GM23338 (cell line): ENCODE results near the gene GCK. TPM values are rescaled to one million over a fixed set of nuclear protein-coding genes. Genes with fewer than 3 reads are reported as not detected.

Experiments
- ATAC-seq: fragments of 200-7000 bp; cut with Tn5 transposase; 3 replicates; pipeline ENCODE4 v1.9.1; 2020
- DNase-seq: peaks from one replicate; pipeline ENCODE4 v3.0.0-alpha.2; 2015; ENCODE audit warnings: low spot score
- H2AFZ ChIP-seq: fragments of 200-600 bp; sonication (generic); 2 replicates; pipeline ENCODE4 v1.8.0; 2016; ENCODE audit warnings: antibody characterized with exemption, mild to moderate bottlenecking, moderate library complexity
- H3F3A ChIP-seq: fragments of 200-600 bp; sonication (generic); replicated peaks from 2 replicates; pipeline ENCODE4 v1.8.0; 2017; ENCODE audit warnings: antibody characterized with exemption, mixed run types, low read depth
- H3K27ac ChIP-seq: fragments of 200-600 bp; sonication (generic); 2 replicates; pipeline ENCODE4 v1.6.1; 2016; ENCODE audit warnings: low read depth
- H3K27me3 ChIP-seq: fragments of 200-600 bp; sonication (generic); 2 replicates; pipeline ENCODE4 v1.8.0; 2016; ENCODE audit warnings: mild to moderate bottlenecking, mixed run types, moderate library complexity; ENCODE audit not compliant: insufficient read depth
- H3K36me3 ChIP-seq: fragments of 200-600 bp; sonication (generic); 2 replicates; pipeline ENCODE4 v1.8.0; 2016; ENCODE audit warnings: mild to moderate bottlenecking; ENCODE audit not compliant: insufficient read depth
- H3K4me1 ChIP-seq: fragments of 200-600 bp; sonication (generic); 2 replicates; pipeline ENCODE4 v1.8.0; 2016; ENCODE audit warnings: mild to moderate bottlenecking, moderate library complexity; ENCODE audit not compliant: insufficient read depth
- H3K4me2 ChIP-seq: fragments of 200-600 bp; sonication (generic); 2 replicates; pipeline ENCODE4 v1.7.1; 2017; ENCODE audit warnings: mixed run types
- H3K4me3 ChIP-seq: fragments of 200-600 bp; sonication (generic); 2 replicates; pipeline ENCODE4 v1.6.1; 2016; ENCODE audit warnings: mixed run types
- H3K79me2 ChIP-seq: fragments of 200-600 bp; sonication (generic); replicated peaks from 2 replicates; pipeline ENCODE4 v1.8.0; 2017; ENCODE audit warnings: mild to moderate bottlenecking; ENCODE audit not compliant: insufficient read depth
- H3K9me2 ChIP-seq: fragments of 200-600 bp; sonication (generic); 2 replicates; pipeline ENCODE4 v1.8.0; 2017; ENCODE audit not compliant: insufficient read depth
- H4K20me1 ChIP-seq: fragments of 200-600 bp; sonication (generic); replicated peaks from 2 replicates; pipeline ENCODE4 v1.8.0; 2017; ENCODE audit warnings: mild to moderate bottlenecking; ENCODE audit not compliant: insufficient read depth
- H3K27ac Mint-ChIP-seq: 2 replicates; pipeline ENCODE4 v1.8.0; 2020; ENCODE audit warnings: inconsistent platforms, mild to moderate bottlenecking, moderate library complexity, mixed read lengths
- H3K27me3 Mint-ChIP-seq: 3 replicates; pipeline ENCODE4 v1.8.0; 2022; ENCODE audit warnings: low read depth, mild to moderate bottlenecking, moderate library complexity, mixed read lengths, inconsistent platforms; ENCODE audit not compliant: insufficient read depth, poor library complexity
- H3K36me3 Mint-ChIP-seq: 3 replicates; pipeline ENCODE4 v1.8.0; 2021; ENCODE audit warnings: low read depth, mild to moderate bottlenecking, inconsistent platforms, moderate library complexity, mixed read lengths
- H3K4me1 Mint-ChIP-seq: 3 replicates; pipeline ENCODE4 v1.8.0; 2020; ENCODE audit warnings: mild to moderate bottlenecking, inconsistent platforms, mixed read lengths
- H3K4me3 Mint-ChIP-seq: 3 replicates; pipeline ENCODE4 v1.8.0; 2021; ENCODE audit warnings: moderate library complexity, mild to moderate bottlenecking, inconsistent platforms, mixed read lengths
- H3K9me3 Mint-ChIP-seq: 3 replicates; pipeline ENCODE4 v1.8.0; 2020; ENCODE audit warnings: moderate library complexity, mild to moderate bottlenecking, inconsistent platforms, mixed read lengths
- CREB1 ChIP-seq: fragments of 250-450 bp; sonication (Bioruptor Pico); IDR thresholded peaks from 2 replicates; pipeline ENCODE4 v1.5.0; 2020; ENCODE audit warnings: low read depth, mild to moderate bottlenecking, moderate library complexity
- EZH2 ChIP-seq: fragments of 200-600 bp; sonication (generic); IDR thresholded peaks from one replicate; pipeline ENCODE4 v1.8.0; 2017; ENCODE audit warnings: antibody characterized with exemption, mild to moderate bottlenecking, low read depth; ENCODE audit not compliant: unreplicated experiment
- EZH2phosphoT487 ChIP-seq: fragments of 200-600 bp; sonication (generic); IDR thresholded peaks from one replicate; pipeline ENCODE4 v1.8.1; 2018; ENCODE audit warnings: antibody characterized with exemption; ENCODE audit not compliant: unreplicated experiment
- JUNB ChIP-seq: IDR thresholded peaks from one replicate; pipeline ENCODE4 v1.6.1; 2016; ENCODE audit warnings: antibody characterized with exemption; ENCODE audit not compliant: unreplicated experiment
- NANOG ChIP-seq: IDR thresholded peaks from 2 replicates; pipeline ENCODE4 v1.6.1; 2016; ENCODE audit warnings: antibody characterized with exemption, borderline replicate concordance
- POLR2AphosphoS5 ChIP-seq: IDR thresholded peaks from 2 replicates; pipeline ENCODE4 v1.6.1; 2016; ENCODE audit warnings: antibody characterized with exemption, low read depth
- ZNF114 ChIP-seq: fragments of 250-450 bp; sonication (Bioruptor Pico); IDR thresholded peaks from 2 replicates; pipeline ENCODE4 v1.5.0; 2020; ENCODE audit warnings: mild to moderate bottlenecking, moderate library complexity
- ZNF331 ChIP-seq: fragments of 250-450 bp; sonication (Bioruptor Pico); IDR thresholded peaks from 2 replicates; pipeline ENCODE4 v1.5.0; 2020; ENCODE audit warnings: low read depth, mild to moderate bottlenecking, moderate library complexity
- polyA plus RNA-seq: library from polyadenylated mRNA; unstranded; fragments of >200 nt; fragmentation: Nextera tagmentation; extraction: Ambion mirVana; gene quantifications from 2 replicates; pipeline ENCODE4 v1.2.1, GENCODE V29; 2016
- total RNA-seq: library from RNA; depleted of rRNA; stranded (reverse); fragments of >200 nt; shearing (Covaris generic); gene quantifications from 2 replicates; pipeline ENCODE4 v1.2.3, GENCODE V29; 2014
- TF ChIP-seq, protein P1 (sequence below): IDR thresholded peaks from 2 replicates; pipeline ENCODE4 v1.6.1; 2016; ENCODE audit warnings: antibody characterized with exemption
- TF ChIP-seq, protein P2 (sequence below): IDR thresholded peaks from one replicate; pipeline ENCODE4 v1.6.1; 2018; ENCODE audit warnings: antibody characterized with exemption; ENCODE audit not compliant: unreplicated experiment
- TF ChIP-seq, protein P3 (sequence below), 2 experiments: fragments of 200-600 bp in 1 of 2; sonication (generic) in 1 of 2; conservative IDR thresholded peaks; 2 replicates each; pipeline versions ENCODE4 v1.5.1 to v1.6.1; 2016 to 2017; ENCODE audit warnings: antibody characterized with exemption in 2 of 2, low read depth in 2 of 2, mild to moderate bottlenecking in 2 of 2, moderate library complexity in 1 of 2

Gene GCK
- total and polyA plus RNA-seq, 2 experiments from 2014 or later: 6.1 to 7.3 TPM

DNA sequence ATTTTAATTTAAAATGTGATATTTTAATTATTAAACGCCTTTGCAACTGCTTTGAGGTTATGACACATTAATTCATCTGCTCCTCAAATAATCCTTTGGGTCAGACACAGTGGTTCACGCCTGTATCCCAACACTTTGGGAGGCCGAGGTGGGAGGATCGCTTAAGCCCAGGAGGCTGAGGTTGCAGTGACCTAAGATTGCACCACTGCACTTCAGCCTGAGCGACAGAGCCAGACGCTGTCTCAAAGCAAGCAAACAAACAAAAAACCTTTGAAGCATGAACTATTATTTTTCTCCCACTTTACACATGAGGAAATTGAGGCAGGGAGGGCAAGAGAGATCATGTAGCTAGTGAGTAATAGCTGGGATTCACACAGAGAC lies 64.4 kb downstream of the GCK start:
- Histone ChIP-seq H3K79me2 (peaks cover 24% of the 10 kb centered on the region), H3K9me2 (no peaks in the 10 kb centered on the region), H3K4me2 (no peak overlapping the region), H3F3A (no peaks in the 10 kb centered on the region), H3K27ac (no peak overlapping the region), H4K20me1 (no peaks in the 10 kb centered on the region; the same call in 1 of the 2 replicates), H2AFZ (no peak overlapping the region), H3K27me3 (peaks cover 12% of the 10 kb centered on the region), H3K36me3 (peaks cover 12% of the 10 kb centered on the region; the same call in 1 of the 2 replicates), H3K4me1 (peaks cover 15% of the 10 kb centered on the region; the same call in 1 of the 2 replicates), H3K4me3 (no peak overlapping the region)
- H3K27ac Mint-ChIP-seq: no peak overlapping the region
- no peak for TF ChIP-seq JUNB
- H3K36me3 Mint-ChIP-seq: peaks cover 22% of the 10 kb centered on the region
- H3K4me1 Mint-ChIP-seq: peaks cover 11% of the 10 kb centered on the region
- no peak overlapping the region for H3K4me3 Mint-ChIP-seq
- no peak for ATAC-seq
- H3K27me3 Mint-ChIP-seq: peaks cover 12% of the 10 kb centered on the region
- no peak for DNase-seq
- H3K9me3 Mint-ChIP-seq: peaks cover 10% of the 10 kb centered on the region

DNA sequence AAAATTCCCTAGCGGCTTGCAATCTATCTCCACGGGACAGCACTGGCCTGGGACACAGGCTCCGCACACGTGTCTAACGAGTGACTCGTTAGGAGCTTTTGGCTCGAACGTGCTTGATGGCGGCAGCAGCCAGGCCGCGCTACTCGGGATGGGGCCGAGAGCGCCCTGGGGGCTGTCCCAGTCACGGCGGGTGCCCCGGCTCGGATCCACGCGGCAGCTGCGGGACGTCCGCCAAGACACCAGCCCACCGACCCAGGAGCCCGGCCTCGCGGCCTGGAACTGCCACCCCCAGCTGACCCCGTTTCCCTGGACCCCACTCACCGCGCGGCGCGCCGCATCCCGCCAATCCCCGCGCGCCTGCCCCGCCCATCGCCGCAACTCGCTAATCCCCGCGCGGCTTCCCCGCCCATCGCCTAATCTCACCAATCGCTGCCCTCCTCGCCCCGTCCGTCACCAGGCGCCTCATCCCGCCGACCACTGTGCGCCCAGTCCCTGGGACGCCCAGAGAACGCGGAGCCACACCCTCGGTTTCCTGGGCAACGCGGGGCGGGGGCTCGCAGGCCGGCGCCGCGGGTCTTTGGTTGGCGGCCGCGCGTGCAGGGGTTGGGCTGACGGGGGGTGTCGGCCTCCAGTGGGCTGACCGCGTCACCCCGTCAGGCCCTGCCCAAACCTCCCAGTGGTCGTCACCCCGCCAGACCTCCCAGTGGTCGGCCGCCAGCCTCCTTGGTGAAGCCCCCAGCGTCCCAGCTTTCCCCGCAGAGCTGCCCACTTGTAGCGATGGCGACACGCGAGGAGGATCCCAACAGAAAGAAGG lies 65.8 kb downstream of the GCK start, which contains the start of gene POLD2:
TSS of gene POLD2 (minus strand) at position 359 of the 814 bp plus-strand sequence. CDS start 1,495 bp downstream, outside the sequence.
- TF ChIP-seq CREB1 (CRISPR knock-in tag) (peak; percentile 57), ZNF114 (no peak), POLR2AphosphoS5 (peak; percentile 74)
- H3K27me3 Mint-ChIP-seq: peaks cover 12% of the 10 kb centered on the region
- ATAC-seq (peak; percentile 98), DNase-seq (peak; percentile 98)
- Histone ChIP-seq H3K79me2 (peaks cover 24% of the 10 kb centered on the region), H3K4me2 (peak within 1 kb of the TSS; percentile 88), H3K9me2 (no peaks in the 10 kb centered on the region), H3K27ac (no peak within 1 kb of the TSS), H3K27me3 (peaks cover 12% of the 10 kb centered on the region), H3K4me3 (peak within 1 kb of the TSS; percentile 75), H4K20me1 (peaks cover 3% of the 10 kb centered on the region), H3F3A (no peaks in the 10 kb centered on the region), H2AFZ (peak within 1 kb of the TSS; percentile 97), H3K4me1 (peaks cover 15% of the 10 kb centered on the region; the same call in 1 of the 2 replicates), H3K36me3 (peaks cover 12% of the 10 kb centered on the region; the same call in 1 of the 2 replicates)
- peaks cover 10% of the 10 kb centered on the region for H3K9me3 Mint-ChIP-seq
- peaks cover 11% of the 10 kb centered on the region for H3K4me1 Mint-ChIP-seq
- H3K27ac Mint-ChIP-seq: peak within 1 kb of the TSS; percentile 38
- H3K4me3 Mint-ChIP-seq: peak within 1 kb of the TSS; percentile 77
- peaks cover 36% of the 10 kb centered on the region for H3K36me3 Mint-ChIP-seq

DNA sequence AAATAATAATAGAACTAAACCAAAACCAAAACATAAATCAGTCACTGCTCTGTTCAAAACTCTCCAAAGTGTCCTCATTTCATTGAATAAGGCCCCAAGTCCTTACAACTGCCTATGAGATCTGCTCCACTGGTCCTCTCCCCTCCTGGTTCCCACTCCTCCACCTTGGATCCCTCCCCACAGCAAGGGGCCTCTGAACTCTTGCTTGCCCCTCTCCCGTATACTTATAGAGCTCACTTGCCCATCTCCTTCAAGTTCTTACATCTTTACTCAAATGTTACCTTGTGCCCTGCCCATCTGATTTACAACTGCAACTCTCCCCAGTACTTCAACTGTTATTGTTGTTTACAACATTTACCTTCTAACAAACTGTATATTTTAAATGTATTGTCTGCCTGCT lies 66.7 kb downstream of the GCK start:
- Histone ChIP-seq H3K27me3 (peaks cover 12% of the 10 kb centered on the region), H3K9me2 (no peaks in the 10 kb centered on the region), H3F3A (no peaks in the 10 kb centered on the region), H4K20me1 (peaks cover 3% of the 10 kb centered on the region), H3K4me2 (peak overlapping the region; percentile 88), H3K36me3 (peaks cover 12% of the 10 kb centered on the region; the same call in 1 of the 2 replicates), H2AFZ (no peak overlapping the region), H3K4me3 (peak overlapping the region; percentile 75), H3K79me2 (peaks cover 24% of the 10 kb centered on the region), H3K27ac (no peak overlapping the region), H3K4me1 (peaks cover 15% of the 10 kb centered on the region; the same call in 1 of the 2 replicates)
- Mint-ChIP-seq H3K9me3 (peaks cover 7% of the 10 kb centered on the region), H3K4me3 (peak overlapping the region; percentile 77), H3K36me3 (peaks cover 43% of the 10 kb centered on the region), H3K27me3 (peaks cover 9% of the 10 kb centered on the region), H3K4me1 (peaks cover 11% of the 10 kb centered on the region), H3K27ac (peak overlapping the region; percentile 38)
- no peak for ATAC-seq
- no peak for DNase-seq
- TF ChIP-seq ZNF331 (CRISPR knock-in tag) (no peak), JUNB (no peak), CREB1 (CRISPR knock-in tag) (no peak), ZNF114 (no peak), EZH2 (no peak), NANOG (no peak), POLR2AphosphoS5 (no peak), EZH2phosphoT487 (no peak)
- TF ChIP-seq, protein P1, sequence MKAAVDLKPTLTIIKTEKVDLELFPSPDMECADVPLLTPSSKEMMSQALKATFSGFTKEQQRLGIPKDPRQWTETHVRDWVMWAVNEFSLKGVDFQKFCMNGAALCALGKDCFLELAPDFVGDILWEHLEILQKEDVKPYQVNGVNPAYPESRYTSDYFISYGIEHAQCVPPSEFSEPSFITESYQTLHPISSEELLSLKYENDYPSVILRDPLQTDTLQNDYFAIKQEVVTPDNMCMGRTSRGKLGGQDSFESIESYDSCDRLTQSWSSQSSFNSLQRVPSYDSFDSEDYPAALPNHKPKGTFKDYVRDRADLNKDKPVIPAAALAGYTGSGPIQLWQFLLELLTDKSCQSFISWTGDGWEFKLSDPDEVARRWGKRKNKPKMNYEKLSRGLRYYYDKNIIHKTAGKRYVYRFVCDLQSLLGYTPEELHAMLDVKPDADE: no peak
- TF ChIP-seq, protein P2, sequence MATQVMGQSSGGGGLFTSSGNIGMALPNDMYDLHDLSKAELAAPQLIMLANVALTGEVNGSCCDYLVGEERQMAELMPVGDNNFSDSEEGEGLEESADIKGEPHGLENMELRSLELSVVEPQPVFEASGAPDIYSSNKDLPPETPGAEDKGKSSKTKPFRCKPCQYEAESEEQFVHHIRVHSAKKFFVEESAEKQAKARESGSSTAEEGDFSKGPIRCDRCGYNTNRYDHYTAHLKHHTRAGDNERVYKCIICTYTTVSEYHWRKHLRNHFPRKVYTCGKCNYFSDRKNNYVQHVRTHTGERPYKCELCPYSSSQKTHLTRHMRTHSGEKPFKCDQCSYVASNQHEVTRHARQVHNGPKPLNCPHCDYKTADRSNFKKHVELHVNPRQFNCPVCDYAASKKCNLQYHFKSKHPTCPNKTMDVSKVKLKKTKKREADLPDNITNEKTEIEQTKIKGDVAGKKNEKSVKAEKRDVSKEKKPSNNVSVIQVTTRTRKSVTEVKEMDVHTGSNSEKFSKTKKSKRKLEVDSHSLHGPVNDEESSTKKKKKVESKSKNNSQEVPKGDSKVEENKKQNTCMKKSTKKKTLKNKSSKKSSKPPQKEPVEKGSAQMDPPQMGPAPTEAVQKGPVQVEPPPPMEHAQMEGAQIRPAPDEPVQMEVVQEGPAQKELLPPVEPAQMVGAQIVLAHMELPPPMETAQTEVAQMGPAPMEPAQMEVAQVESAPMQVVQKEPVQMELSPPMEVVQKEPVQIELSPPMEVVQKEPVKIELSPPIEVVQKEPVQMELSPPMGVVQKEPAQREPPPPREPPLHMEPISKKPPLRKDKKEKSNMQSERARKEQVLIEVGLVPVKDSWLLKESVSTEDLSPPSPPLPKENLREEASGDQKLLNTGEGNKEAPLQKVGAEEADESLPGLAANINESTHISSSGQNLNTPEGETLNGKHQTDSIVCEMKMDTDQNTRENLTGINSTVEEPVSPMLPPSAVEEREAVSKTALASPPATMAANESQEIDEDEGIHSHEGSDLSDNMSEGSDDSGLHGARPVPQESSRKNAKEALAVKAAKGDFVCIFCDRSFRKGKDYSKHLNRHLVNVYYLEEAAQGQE: no peak
- TF ChIP-seq, protein P3, sequence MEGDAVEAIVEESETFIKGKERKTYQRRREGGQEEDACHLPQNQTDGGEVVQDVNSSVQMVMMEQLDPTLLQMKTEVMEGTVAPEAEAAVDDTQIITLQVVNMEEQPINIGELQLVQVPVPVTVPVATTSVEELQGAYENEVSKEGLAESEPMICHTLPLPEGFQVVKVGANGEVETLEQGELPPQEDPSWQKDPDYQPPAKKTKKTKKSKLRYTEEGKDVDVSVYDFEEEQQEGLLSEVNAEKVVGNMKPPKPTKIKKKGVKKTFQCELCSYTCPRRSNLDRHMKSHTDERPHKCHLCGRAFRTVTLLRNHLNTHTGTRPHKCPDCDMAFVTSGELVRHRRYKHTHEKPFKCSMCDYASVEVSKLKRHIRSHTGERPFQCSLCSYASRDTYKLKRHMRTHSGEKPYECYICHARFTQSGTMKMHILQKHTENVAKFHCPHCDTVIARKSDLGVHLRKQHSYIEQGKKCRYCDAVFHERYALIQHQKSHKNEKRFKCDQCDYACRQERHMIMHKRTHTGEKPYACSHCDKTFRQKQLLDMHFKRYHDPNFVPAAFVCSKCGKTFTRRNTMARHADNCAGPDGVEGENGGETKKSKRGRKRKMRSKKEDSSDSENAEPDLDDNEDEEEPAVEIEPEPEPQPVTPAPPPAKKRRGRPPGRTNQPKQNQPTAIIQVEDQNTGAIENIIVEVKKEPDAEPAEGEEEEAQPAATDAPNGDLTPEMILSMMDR (conservative IDR thresholded peaks at IDR 0.05; ENCODE audit: low read depth in 2 of 2): no peak
